OCI-LY1 (cell line): ENCODE results near the gene OVCH1.

Source experiments
- CTCF ChIP-seq: fragments of 200-600 bp; sonication (generic), shearing (Covaris generic); IDR thresholded peaks from 2 replicates; pipeline ENCODE4 v1.5.1; 2017; ENCODE audit warnings: mild to moderate bottlenecking, antibody characterized with exemption, low read length, moderate library complexity, mixed read lengths
- EZH2 ChIP-seq: fragments of 200-600 bp; sonication (generic), shearing (Covaris generic); IDR thresholded peaks from 2 replicates; pipeline ENCODE4 v1.8.0; 2017; ENCODE audit warnings: borderline replicate concordance, mixed run types, mild to moderate bottlenecking, antibody characterized with exemption, low read length, moderate library complexity, mixed read lengths

- no peak for TF ChIP-seq CTCF
- TF ChIP-seq EZH2, result no peak
Observed at GRCh38 chr12:29416748-29417147, 80.7 kb downstream of the OVCH1 start.
